Nucleus accumbens (tissue), 56 donors: ENCODE measurements around the gene PIN1.
A peak's percentile ranks its signal among the peaks of the same experiment; 100 is the strongest.

Experiments used
- DNase-seq, 56 donors: peaks; one replicate each; lab custom pipeline; 2025; lab: John Stamatoyannopoulos, UW

Gene PIN1

DNA sequence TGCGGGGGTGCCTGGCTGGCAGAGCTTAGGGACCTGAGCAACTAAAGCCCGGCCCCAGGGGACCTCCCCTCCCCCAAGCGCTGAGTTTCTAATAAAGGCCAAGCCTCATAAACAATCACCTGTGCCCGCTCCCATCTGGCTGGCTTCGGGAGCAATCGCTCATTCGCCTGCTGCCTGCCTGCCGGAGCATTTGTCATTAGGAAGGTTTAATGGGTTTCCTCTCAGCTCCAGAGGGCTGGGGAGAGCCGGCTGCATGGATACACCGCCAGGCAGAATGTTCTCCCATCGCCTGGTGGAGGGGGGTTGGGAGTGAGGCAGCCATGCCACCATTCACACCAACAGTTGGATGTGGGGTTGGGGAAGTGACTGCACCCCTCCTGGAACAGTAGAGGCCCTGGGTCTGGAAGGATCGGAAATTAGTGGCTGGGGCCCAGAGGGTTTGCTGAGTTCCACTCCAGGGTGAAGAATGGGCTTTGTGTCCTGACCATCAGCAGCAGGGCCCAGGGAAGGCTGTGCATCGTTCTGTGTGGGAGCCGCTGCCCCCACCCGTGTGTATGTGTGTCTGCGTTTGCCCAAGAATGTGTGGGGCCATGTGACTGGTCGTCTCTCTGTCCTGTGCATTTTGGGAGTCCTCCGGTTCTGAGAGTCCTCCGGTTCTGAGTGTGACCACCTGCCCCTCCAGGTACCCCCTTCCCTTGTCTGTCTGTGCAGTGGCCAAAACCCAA, 15.3 kb downstream of the PIN1 start:
- DNase-seq: peak in 5 of 56 donors; percentile 8 to 31 (median 10)

DNA sequence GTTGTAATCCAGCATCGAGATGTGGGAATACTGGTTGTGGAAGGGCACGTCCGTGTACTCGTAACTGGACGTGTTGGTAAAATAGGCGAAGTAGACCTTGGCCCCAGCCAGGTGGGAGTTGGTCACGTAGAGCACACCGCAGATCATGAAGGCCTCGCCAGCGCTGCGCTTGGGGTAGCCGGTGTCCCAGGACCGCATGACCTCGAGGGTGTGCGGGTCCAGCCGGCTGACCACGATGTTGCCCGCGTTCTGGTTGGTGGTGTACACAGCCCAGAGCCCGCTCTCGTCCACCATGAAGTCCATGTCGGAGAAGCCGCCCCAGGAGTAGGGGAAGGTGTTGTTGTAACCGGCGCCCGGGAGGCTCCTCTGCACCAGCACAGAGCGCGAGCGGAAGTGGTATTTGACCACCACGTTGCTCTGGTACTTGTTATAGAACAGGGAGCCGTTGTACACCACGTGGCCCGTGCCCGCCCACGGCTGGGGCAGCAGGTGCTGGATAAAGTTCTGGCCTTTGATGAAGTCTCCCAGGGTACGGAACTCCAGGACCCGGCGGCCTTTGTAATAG, 19.2 kb downstream of the PIN1 start:
- no peak for DNase-seq

GRCh38 chr19:9856609-9857008, 21.5 kb downstream of the PIN1 start:
- DNase-seq: no peak

GRCh38 chr19:9857076-9857721, 22.1 kb downstream of the PIN1 start:
- DNase-seq: no peak

- no peak for DNase-seq
Observed at GRCh38 chr19:9857920-9858746, 23.0 kb downstream of the PIN1 start.

DNA sequence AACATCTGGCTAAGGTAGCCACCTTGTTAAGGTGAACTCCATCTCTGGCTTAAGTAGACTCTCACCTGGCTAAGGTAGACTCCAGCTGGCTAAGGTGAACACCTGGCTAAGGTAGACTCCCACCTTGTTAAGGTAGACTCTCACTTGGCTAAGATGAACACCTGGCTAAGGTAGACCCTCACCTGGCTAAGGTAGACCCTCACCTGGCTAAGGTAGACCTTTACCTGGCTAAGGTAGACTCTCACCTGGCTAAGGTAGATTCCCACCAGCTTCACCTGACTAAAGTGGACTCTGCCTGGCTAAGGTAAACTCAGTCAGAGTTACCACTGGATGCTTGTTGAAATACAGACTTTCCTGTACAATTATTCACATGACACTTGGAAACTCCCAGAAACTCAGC, 23.6 kb downstream of the PIN1 start:
- DNase-seq: no peak

- DNase-seq: no peak
Observed at GRCh38 chr19:9860407-9860806, 25.3 kb downstream of the PIN1 start.

DNA sequence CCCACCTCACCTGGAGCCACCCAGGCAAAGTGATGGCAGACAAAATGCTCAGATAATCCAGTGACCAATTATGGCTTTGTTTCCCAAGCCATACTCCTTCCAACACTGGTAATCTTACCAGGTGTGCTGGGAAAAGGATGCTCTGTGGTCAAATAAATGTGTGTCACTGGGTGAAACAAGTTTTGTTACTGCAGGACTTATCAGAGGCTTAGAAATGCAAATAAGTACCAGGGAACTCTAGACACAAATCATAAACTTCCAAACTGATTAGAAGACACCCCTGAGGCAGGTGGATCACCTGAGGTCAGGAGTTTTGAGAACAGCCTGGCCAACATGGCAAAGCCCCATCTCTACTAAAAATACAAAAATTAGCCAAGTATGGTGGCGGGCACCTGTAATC, 26.4 kb downstream of the PIN1 start:
- no peak for DNase-seq

DNA sequence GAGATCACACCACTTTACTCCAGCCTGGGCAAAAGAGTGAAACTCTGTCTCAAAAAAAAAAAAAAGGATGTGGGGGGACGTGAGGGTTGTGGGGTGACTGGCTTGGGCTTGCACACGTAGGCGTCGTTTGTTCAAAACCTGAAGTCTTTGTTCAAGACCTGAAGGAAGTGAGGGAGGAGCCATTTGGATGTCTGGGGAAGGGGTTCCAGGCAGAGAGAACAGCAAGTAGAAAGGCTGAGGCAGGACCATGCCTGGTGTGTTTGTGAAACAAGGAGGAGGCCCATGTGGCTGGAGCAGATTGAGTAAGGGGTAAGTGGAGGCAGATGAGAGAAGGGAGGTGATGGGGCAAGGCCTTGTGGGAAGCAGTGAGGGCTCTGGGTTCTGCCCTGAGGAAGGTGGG, 27.8 kb downstream of the PIN1 start:
- no peak for DNase-seq

DNA sequence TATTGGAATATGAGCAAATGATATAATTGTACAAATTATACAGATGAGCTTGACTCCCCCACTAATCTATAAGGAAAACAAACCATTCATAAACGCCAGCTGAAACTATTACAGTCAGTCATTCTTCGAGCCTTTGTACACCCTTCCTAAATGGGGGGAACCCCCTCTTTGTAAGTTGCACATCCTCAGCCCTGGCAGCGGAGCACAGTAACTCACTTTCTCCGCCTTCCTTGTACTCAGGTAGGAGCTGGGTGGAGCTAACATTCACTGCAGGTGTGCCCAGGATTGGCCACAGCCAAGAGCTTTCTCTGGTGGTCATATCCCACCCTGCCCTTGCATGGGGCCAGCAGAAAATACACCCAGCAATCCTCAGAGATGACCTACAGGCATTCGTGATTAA, 28.6 kb downstream of the PIN1 start:
- DNase-seq: peak in 1 of 56 donors; percentile 1

DNA sequence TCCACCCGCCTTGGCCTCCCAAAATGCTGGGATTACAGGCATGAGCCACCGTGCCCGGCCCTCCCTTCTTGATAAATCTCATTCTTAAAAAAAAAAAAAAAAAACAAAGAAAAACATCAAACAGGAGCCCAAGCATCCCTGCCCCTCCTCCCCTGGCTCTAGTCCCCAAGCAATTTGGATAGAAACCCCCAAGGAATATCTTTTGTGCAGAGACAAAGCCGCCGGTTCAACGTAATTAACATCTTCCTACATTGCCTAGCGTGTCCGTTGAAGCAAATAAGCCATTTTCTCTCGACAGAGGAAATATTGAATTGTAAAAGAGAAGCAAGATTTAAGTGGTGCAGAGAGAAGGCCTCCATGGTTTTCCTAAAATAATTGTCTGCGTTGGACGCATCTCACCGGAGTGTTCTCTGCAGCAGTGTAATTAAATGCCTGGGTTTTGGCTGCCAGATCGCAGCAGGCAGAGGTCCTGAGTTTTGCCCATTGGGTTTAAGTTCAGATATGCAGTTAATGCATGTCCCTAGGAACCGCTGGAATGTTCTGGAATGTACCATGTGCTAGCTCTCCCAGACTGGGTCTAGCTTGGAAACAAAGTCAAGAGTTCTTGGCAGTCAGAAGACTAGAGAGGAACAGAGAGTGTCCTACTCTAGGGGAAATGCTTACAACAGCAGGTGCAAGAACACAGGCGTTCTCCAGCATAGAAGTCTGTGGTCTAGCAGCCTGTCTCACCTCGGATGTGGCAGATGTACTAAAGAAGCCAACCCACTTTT, 30.8 kb downstream of the PIN1 start:
- peak in 7 of 56 donors; percentile 10 to 43 (median 16) for DNase-seq

- DNase-seq: no peak
Observed at GRCh38 chr19:9868983-9869617, 34.0 kb downstream of the PIN1 start.

DNA sequence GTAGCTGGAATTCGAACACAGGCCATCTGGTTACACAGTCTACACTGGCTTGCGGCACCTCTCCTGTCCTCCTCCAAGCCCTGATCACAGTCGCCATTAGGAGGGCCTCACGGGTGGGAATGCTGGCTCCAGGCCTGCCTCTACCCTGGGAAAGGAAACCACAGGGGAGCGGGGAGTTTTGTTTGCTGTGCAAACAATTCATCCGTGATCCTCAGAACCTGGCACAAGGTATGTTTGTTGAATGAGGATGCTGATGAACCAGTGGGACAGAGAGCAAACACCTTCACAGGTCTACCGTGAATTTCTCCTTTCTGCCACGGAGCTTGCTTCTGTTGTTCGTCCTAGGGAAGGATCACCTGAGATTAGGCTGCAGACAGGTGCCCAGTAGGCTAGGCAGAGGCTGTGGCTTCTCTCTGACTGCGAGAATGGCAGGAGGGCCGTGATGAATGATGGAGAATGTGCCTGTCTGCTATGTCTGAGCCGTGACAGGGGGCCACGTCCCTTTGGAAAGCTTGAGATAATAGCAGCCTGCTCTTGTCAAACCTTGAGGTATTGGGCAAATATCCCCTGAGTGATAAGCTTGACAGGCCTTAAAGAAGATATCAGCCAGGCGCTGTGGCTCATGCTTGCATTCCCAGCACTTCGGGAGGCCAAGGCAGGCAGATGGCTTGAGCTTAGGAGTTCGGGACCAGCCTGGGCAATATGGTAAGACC, 36.7 kb downstream of the PIN1 start:
- no peak for DNase-seq

DNA sequence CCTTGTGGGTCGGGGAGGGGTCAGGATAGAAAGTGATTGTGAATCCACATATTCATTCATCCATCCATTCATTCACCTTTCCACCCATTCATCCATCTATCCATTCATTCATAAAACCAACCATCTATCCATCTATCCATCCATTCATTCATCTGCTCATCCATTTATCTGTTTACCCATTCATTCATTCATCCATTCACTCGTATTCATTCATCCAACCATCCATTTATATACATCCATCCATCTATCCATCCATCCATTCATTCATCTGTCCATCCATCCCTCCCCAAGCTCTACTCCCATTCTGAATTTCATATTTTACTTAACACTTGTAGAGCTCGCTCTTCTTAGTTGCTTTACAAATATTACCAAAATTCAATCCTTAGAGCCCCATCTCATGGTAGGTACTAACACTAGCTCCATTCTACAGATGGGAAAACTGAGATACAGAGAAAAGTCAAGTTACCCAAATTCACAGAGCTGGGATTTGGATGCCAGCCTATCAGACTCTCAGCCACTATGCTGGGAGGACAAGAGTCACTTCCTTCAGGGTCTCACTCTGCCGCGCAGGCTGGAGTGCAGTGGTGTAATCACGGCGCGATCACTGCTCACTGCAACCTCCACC, 37.6 kb downstream of the PIN1 start:
- DNase-seq: no peak

DNA sequence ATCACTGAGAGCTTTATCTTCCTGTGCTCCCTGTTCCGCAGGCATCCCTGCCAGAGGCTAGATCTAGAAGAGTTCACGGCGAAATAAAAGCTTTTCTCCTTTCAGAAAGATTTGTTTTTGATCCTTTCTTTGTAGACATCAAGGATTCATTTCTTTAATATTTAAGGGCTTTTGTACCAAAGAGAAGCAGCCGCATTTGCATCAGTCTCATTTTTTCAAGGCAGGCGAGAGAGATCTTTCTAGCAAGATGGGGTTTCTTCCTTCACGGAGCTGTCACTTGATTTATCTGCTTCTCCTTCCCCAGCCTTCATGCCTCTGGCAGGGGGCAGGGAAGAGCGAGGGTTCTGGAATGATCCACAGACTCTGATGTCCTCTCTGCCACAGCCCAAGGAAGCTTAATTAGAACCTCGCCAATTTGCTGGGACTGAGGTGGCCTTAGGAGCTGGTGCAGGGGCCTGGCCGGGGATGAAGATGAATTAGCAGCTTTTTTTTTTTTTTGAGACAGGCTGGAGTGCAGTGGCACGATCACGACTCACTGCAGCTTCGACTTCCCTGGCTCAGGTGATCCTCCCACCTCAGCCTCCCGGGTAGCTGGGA, 40.0 kb downstream of the PIN1 start:
- peak in 1 of 56 donors; percentile 1 for DNase-seq

- no peak for DNase-seq
Observed at GRCh38 chr19:9875796-9876195, 40.7 kb downstream of the PIN1 start.

DNA sequence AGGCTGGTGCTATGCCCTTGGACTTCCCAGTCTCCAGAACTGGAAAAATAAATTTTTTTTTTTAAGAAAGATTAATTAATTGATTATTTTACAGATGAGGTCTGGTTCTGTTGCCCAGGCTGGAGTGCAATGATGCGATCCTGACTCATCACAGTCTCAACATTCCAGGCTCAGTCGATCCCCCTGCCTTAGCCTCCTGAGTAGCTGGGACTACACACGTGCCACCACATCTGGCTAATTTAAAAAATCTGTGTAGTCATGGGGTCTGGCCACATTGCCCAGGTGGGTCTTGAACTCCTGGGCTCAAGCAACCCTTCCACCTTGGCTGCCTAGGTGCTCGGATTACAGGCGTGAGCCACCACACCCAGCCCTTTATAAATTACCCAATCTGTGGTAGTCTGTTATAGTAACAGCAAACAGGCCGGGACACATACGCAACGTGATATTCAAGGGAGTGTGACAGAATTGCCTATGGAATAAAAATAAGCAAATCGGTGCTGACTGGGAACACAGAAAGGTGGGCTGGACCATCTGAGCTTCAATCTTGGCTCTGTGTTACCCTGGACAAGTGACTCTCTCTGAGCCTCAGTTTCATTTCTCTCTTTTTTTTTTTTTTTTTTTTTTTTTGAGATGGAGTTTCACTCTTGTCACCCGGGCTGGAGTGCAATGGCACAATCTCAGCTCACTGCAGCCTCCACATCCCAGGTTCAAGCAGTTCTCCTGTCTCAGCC, 42.8 kb downstream of the PIN1 start:
- DNase-seq: no peak
